ENCODE data around the gene ERCC6.

DNA sequence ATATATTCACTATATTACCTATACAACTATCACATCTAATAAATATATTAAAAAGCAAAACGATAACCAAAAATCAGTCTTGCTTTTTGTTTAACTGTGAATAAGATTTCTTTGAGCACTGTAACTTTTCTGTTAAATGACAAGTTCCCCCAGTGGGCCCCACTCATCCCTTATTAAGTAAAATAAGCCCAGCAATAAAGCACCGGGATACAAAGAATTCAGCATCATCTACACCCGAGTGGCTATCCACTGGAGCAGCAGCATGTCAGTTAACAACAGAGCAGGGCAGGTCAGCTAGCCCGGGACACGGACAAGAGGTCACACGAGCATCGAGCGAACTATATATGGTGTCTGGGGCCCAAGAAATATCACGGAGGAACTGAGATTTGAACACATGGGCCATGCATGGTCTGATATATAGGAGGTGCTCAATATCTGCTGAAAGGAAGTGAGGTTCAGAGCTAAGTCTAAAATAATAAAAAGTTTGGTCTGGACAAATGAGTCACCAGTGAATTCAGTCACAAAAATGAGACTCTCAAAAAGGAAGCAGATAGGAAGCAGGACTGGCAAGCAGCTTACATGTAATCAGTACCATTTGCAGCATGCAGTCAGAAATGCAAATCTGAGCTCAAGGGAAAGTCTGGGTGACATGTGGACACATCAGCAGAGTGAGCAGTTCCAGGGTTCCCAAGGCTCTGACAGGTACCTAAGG, 4.1 kb downstream of the ERCC6 start:
- TF ChIP-seq, protein P1, sequence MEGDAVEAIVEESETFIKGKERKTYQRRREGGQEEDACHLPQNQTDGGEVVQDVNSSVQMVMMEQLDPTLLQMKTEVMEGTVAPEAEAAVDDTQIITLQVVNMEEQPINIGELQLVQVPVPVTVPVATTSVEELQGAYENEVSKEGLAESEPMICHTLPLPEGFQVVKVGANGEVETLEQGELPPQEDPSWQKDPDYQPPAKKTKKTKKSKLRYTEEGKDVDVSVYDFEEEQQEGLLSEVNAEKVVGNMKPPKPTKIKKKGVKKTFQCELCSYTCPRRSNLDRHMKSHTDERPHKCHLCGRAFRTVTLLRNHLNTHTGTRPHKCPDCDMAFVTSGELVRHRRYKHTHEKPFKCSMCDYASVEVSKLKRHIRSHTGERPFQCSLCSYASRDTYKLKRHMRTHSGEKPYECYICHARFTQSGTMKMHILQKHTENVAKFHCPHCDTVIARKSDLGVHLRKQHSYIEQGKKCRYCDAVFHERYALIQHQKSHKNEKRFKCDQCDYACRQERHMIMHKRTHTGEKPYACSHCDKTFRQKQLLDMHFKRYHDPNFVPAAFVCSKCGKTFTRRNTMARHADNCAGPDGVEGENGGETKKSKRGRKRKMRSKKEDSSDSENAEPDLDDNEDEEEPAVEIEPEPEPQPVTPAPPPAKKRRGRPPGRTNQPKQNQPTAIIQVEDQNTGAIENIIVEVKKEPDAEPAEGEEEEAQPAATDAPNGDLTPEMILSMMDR (conservative IDR thresholded peaks at IDR 0.05 in 1 of 2, IDR thresholded peaks at IDR 0.05 in 1 of 2; ENCODE audit: low read depth in 1 of 2, low read length in 2 of 2): no peak
- no peak for TF ChIP-seq EZH2 (IDR thresholded peaks at IDR 0.05; ENCODE audit: low read length, missing control alignments)
